NCI-H748 (cell line): ENCODE results near the gene AOC1.
"Not testable (repeated sequence)": the region's sequence is repeated elsewhere in the genome, so short reads cannot be mapped to it uniquely, and the experiment has no call there.

Experiments used
- DNase-seq: peaks from one replicate; lab custom pipeline; 2025; ENCODE audit not compliant: unreplicated experiment; lab: John Stamatoyannopoulos, UW

Gene AOC1

GRCh38 chr7:150891740-150892139 lies 39.4 kb downstream of the AOC1 start:
- no peak for DNase-seq

GRCh38 chr7:150895809-150896208 lies 43.5 kb downstream of the AOC1 start:
- no peak for DNase-seq

DNA sequence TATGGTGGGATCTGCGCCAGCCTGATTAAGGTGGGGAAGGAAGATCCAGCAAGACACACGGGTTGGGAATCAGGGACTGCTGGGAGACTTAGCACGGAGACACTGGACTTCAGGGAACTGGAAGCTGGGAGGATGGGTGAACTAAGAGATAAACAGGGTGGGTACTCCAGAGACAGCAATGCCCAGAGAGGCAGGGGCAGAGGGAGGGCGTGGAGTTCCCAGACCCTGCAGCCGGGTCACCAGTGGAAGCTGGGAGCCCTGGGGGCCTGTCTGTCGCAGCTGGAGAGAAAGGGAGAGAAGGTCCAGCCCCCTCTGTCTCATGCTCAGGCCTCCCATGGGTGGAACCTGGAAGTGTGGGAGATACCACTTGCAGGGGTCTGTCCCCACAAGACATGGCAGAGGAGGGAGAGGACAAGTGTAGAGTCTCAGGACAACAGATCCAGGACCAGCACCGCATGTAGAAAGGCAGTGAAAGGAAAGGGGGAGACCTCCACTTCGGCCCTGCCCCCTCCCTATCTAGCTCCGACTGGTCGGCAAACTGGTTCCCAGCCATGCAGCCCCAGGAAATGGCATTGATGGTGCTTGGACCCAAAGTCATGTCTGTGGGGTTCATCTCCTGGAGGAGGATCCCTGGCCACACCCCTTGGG lies 44.4 kb downstream of the AOC1 start:
- DNase-seq: no peak

GRCh38 chr7:150897502-150898474 lies 45.5 kb downstream of the AOC1 start:
- DNase-seq: no peak

DNA sequence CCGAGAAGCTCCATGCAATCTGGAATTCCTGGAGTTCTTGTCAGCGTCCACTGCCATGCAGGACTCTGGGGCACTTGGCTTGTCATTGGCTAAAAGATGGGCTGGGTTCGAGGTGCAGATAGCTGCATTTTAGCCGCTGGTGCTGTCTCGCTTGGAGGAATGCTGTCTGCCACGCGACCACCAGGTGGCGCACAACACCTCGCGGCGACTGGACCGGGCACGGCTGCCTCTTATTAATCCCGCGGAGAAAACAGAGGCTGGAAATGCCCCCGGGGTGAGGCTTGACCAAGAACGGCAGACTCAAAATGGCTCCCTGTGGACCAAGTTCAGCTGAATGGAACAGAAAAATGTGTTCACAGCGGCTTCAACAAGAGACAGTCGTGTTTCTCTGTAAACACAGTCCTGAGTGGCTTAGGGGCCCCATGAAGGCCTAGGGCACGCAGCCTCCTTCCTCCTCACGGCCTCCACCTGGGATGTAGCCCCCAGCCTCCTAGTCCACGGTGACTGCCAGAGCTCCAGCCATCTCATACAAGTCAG lies 46.2 kb downstream of the AOC1 start:
- DNase-seq: peak; percentile 79

- DNase-seq: no peak
Observed at GRCh38 chr7:150900675-150901074, 48.4 kb downstream of the AOC1 start.

DNA sequence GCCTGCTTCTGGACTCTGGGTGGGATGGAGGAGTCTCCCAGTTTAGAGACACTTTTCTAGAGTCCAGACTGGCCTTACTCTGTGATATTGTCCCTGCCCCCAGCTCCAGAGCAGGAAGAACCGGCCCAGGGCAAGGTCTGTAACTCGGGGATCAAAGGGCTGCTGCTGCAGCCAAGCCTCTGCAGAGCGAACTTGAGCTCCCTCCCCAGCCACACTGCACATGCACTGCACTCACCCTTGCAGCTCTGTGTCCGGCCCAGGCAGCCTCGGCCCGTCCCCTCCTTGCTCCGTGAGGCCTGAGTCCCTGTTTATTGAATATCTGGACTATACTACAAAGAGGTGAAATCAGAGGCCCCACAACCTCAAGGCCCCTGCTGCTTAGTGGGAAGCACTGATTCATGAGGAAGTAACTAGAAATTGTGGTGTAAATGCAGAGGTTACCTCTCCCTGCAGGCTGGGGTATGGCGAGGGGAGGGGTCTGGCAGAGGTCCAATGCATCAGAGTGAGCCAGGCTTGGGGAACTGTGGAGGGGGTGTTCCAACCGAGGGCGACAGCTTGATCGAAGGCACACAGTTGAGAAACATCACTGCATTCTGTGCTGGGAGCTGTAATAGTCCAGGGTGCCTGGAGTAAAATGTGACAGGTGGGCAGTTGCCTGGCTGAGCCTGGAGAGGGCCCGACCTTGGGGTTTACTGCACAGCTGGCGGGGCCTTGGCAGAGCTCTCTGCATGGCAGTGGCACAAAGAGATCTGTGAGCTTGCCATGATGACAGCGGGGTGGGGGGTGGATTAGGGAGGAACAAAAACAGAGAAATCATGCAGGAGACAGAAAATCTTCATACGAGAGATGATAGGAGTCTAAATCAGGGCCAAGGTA lies 49.1 kb downstream of the AOC1 start:
- DNase-seq: no peak

DNA sequence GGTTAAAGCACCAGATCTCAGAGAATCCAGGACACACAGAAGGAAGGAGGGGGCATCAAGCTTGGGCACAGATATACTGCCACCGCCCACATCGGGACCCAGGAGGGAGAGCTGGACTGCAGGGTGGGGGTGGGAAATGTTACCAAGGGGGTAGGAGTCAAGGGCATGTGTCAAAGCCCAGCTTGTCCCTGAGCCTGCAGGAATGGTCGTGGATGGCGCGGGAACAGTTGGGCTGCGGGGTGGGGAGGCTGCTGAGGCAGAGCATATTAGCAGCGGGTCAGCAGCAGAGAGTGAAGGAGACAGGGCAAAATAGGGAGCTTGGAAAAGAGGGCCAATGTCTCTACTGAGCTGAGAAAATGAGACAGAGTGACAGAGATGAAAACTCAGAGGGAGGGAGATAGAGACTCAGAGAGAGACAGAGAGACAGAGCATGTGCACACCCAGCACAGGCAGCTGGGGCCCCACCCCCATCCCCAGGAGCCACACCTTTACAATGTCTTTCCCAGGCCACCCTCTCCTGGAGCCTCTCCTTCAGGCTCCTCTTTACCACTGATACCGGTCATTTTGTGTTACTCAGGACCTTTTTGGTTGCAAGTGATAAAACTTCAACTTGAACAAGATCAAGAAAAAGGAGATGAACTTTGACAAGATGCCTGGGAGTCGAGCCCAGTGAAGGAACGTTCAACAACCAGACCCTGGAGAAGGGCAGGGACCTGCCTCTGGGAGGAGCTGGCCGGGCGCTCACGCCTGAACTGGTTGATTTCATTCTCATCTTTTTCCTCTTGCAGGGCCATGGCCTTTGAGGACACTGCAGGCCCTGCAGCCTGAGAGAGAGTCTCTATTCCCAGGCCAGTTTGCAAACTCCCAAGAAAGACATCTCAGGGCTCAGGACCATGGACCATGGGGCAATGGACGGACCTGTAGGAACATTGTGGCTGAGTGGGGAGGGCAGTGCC lies 50.0 kb downstream of the AOC1 start:
- DNase-seq: no peak

- DNase-seq: peak; percentile 13
Observed at GRCh38 chr7:150903606-150904005, 51.3 kb downstream of the AOC1 start.

DNA sequence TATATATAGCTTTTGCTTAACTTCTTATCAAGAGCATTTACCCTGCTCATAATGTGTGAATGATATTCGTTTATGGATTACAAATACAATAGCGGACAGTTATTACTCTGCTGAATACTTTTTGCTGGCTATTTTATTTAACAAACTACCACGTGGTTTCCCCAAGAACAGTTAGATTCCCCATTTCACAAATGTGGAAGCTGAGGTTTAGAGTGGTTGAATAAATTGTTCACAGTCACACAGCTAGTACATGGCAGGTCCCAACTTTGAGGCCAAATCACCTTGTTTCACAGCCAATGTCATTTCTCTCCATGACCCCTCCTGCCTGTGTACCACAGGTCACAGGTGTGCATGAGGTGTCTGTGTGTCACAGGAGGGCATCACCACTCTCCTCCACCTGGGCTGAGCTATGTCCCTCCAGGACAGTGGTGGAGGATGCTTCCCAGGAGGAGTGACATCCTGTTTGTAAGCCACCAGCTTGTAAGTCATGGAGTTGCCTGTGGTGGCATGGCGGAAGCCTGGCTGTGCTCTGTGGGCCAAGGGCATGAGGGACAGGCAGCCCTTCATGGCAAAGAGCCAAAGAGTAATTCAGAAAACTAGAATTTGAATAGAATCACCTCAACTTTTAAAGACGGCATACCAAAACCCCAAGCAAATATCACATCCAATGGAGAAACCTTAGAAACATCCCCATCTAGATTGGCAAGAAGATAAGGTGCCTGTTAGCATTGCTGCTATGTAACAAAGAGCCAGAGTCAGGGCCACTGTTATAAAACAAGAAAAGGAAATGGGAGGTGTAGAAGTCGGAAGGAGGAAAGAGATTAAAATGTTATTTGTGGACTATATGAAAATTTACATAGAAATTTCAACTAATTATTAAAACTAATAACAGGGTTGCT lies 51.9 kb downstream of the AOC1 start:
- no peak for DNase-seq

DNA sequence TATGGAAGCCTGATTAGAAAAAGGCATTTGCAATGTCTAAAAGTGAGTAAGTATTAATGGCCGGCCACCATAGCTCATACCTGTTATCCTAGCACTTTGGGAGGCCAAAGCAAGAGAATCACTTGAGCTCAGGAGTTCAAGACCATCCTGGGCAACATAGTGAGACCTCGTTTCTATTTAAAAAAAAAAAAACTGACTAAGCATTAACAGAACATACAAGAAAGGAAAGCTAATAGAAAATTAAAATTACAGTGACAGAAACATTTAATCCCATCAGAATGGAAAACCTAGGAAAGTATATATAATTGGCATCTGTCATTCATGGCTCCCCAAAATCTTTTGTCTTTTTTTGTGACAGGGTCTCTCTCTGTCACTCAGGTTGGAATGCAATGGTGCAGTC lies 55.9 kb downstream of the AOC1 start:
- no peak for DNase-seq

DNA sequence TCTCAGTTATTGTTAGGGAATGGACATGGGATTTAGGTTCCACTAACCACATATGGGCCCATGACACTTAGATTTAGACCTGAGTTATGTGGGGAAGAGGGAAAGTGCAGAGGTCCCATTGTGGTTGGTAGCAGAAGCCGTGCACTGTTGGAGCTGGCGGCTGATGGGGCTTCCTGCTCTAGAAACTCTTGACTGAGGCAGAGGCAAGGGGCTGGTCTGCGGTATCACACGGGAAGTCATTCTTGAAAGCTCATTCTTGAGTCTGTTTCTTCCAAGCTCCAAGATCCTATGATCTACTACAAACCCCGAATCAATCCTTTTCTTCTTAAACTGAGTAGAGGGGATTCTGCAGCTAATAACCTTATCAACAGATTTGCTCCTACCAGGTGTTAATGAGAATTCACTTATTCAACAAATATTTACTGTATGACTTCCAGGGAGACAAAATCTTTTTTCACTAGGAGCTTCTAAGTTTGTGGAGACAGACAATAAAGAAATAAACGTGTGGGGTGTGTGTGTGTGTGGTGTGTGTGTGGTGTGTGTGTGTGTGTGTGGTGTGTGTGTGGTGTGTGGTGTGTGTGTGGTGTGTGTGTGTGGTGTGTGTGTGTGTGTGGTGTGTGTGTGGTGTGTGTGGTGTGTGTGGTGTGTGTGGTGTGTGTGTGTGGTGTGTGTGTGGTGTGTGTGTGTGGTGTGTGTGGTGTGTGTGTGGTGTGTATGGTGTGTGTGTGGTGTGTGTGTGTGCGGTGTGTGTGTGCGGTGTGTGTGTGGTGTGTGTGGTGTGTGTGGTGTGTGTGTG lies 57.1 kb downstream of the AOC1 start:
- no peak for DNase-seq

- DNase-seq: not testable (repeated sequence)
Observed at GRCh38 chr7:150910305-150910995, 58.1 kb downstream of the AOC1 start.

DNA sequence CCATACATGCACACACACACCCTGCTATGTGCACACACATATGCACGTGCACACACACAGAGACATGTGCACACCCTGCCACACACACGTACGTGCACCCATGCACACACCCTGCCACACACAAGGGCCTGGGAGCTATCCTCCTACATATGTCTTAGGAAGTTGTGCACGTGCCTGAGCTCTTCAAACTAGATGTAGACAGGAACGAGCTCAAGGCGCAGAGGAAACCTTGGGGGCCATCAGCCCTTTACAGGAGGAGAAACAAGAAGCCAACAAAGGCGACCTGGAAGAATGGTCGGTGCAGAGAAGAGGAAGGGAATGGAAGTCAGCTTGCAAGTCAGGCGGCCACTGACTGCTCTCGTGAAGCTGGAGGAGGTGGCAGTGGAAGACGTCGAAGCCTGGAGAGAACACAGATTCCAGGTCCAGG lies 58.7 kb downstream of the AOC1 start:
- DNase-seq: no peak
